Liver (tissue), 9 donors: Measurements from ENCODE around the gene ACCS. TPM values are rescaled to one million over a fixed set of nuclear protein-coding genes. Genes with fewer than 3 reads are reported as not detected.

ENCODE experiments used
- DNase-seq: peaks from one replicate; pipeline ENCODE4 v3.0.0-alpha.2; 2017; ENCODE audit warnings: low spot score
- H3K27ac ChIP-seq, 2 donors: one replicate each; pipeline ENCODE4 v1.7.0; 2013; ENCODE audit warnings: inconsistent platforms in 2 of 2, low read length in 2 of 2, control low read depth in 1 of 2, low read depth in 1 of 2, mild to moderate bottlenecking in 1 of 2
- H3K27me3 ChIP-seq, 4 donors: one replicate each; pipeline versions ENCODE4 v1.6.1 to v1.7.0; 2013; ENCODE audit warnings: low read length in 3 of 4, inconsistent platforms in 1 of 4, mild to moderate bottlenecking in 1 of 4, moderate library complexity in 1 of 4; ENCODE audit not compliant: control insufficient read depth in 4 of 4, insufficient read depth in 4 of 4
- H3K36me3 ChIP-seq, 4 donors: one replicate each; pipeline versions ENCODE4 v1.6.1 to v1.7.0; 2013; ENCODE audit warnings: low read length in 3 of 4, mild to moderate bottlenecking in 3 of 4, low read depth in 1 of 4, moderate library complexity in 1 of 4; ENCODE audit not compliant: control insufficient read depth in 4 of 4, insufficient read depth in 3 of 4
- H3K4me1 ChIP-seq, 4 donors: one replicate each; pipeline versions ENCODE4 v1.6.1 to v1.7.0; 2013; ENCODE audit warnings: low read length in 3 of 4, mild to moderate bottlenecking in 3 of 4, moderate library complexity in 1 of 4; ENCODE audit not compliant: control insufficient read depth in 4 of 4, insufficient read depth in 4 of 4
- H3K4me3 ChIP-seq, 3 donors: one replicate each; pipeline versions ENCODE4 v1.6.1 to v1.7.0; 2013; ENCODE audit warnings: low read length in 3 of 3, control low read depth in 1 of 3, low read depth in 1 of 3, mild to moderate bottlenecking in 1 of 3
- H3K9ac ChIP-seq, 2 donors: one replicate each; pipeline ENCODE4 v1.7.0; 2013; ENCODE audit warnings: low read length in 2 of 2, mild to moderate bottlenecking in 2 of 2, moderate library complexity in 2 of 2, control low read depth in 1 of 2, low read depth in 1 of 2
- H3K9me3 ChIP-seq, 4 donors: one replicate each; pipeline versions ENCODE4 v1.6.1 to v1.7.0; 2013; ENCODE audit warnings: low read length in 3 of 4; ENCODE audit not compliant: control insufficient read depth in 4 of 4
- ATF3 ChIP-seq: IDR thresholded peaks from 2 replicates; pipeline ENCODE4 v1.6.1; 2016; ENCODE audit warnings: antibody characterized with exemption
- EGR1 ChIP-seq, 2 donors: IDR thresholded peaks; 2 replicates each; pipeline ENCODE4 v1.6.1; 2016 to 2018; ENCODE audit warnings: antibody characterized with exemption in 2 of 2, low read depth in 2 of 2
- FOXA1 ChIP-seq: IDR thresholded peaks from 2 replicates; pipeline ENCODE4 v1.6.1; 2016; ENCODE audit warnings: antibody characterized with exemption
- FOXA2 ChIP-seq: IDR thresholded peaks from 2 replicates; pipeline ENCODE4 v1.6.1; 2016; ENCODE audit warnings: antibody characterized with exemption
- GABPA ChIP-seq, 2 donors: IDR thresholded peaks in 1 of 2; conservative IDR thresholded peaks in 1 of 2; 2 replicates each; pipeline ENCODE4 v1.6.1; 2016; ENCODE audit warnings: antibody characterized with exemption in 2 of 2, mild to moderate bottlenecking in 1 of 2, moderate library complexity in 1 of 2
- HNF4A ChIP-seq, 2 donors: conservative IDR thresholded peaks; 2 replicates each; pipeline ENCODE4 v1.6.1; 2016; ENCODE audit warnings: antibody characterized with exemption in 2 of 2, mild to moderate bottlenecking in 2 of 2
- HNF4G ChIP-seq: IDR thresholded peaks from 2 replicates; pipeline ENCODE4 v1.6.1; 2016; ENCODE audit warnings: antibody characterized with exemption
- JUND ChIP-seq, 2 donors: IDR thresholded peaks; 2 replicates each; pipeline ENCODE4 v1.6.1; 2016; ENCODE audit warnings: antibody characterized with exemption in 2 of 2
- MAX ChIP-seq: IDR thresholded peaks from 2 replicates; pipeline ENCODE4 v1.6.1; 2016; ENCODE audit warnings: antibody characterized with exemption
- NR2F2 ChIP-seq: IDR thresholded peaks from 2 replicates; pipeline ENCODE4 v1.6.1; 2016; ENCODE audit warnings: antibody characterized with exemption
- RAD21 ChIP-seq, 2 donors: IDR thresholded peaks; 2 replicates each; pipeline ENCODE4 v1.6.1; 2016; ENCODE audit warnings: antibody characterized with exemption in 2 of 2, mild to moderate bottlenecking in 2 of 2
- RXRA ChIP-seq, 2 donors: IDR thresholded peaks; 2 replicates each; pipeline ENCODE4 v1.6.1; 2017 to 2018; ENCODE audit warnings: antibody characterized with exemption in 2 of 2, mild to moderate bottlenecking in 1 of 2
- SP1 ChIP-seq: IDR thresholded peaks from 2 replicates; pipeline ENCODE4 v1.6.1; 2018; ENCODE audit warnings: antibody characterized with exemption, mild to moderate bottlenecking
- TAF1 ChIP-seq: conservative IDR thresholded peaks from 2 replicates; pipeline ENCODE4 v1.6.1; 2016; ENCODE audit warnings: antibody characterized with exemption, mild to moderate bottlenecking
- YY1 ChIP-seq: IDR thresholded peaks from 2 replicates; pipeline ENCODE4 v1.6.1; 2016; ENCODE audit warnings: antibody characterized with exemption, mild to moderate bottlenecking
- ZBTB33 ChIP-seq: IDR thresholded peaks from 2 replicates; pipeline ENCODE4 v1.6.1; 2016; ENCODE audit warnings: antibody characterized with exemption
- whole genome bisulfite sequencing: extraction: QIAGEN DNeasy Blood & Tissue Kit; methylation state at CpG from one replicate; pipeline ENCODE4 v1.1.7; 2013; 5-methylcytosine and 5-hydroxymethylcytosine counted together
- polyA plus RNA-seq, 2 donors: library from polyadenylated mRNA; stranded (reverse) in 1 of 2; unstranded in 1 of 2; fragments of 200-250 nt in 1 of 2; fragments of >200 nt in 1 of 2; fragmentation: Nextera tagmentation in 1 of 2; extraction: Ambion mirVana in 1 of 2; gene quantifications; one replicate each; pipeline versions ENCODE4 v1.2.1 to v1.2.3, GENCODE V29; 2013 to 2015
- total RNA-seq, 2 donors: library from RNA; depleted of rRNA; stranded (reverse); fragments of >200 nt; gene quantifications; one replicate each; pipeline ENCODE4 v1.2.3, GENCODE V29; 2014
- TF ChIP-seq, protein P1 (sequence below): IDR thresholded peaks from 2 replicates; pipeline ENCODE4 v1.6.1; 2016; ENCODE audit warnings: antibody characterized with exemption, mild to moderate bottlenecking
- TF ChIP-seq, protein P2 (sequence below): fragments of 150-350 bp; IDR thresholded peaks from 2 replicates; pipeline ENCODE4 v1.5.1; 2017; ENCODE audit warnings: improper control_type of control experiment, low read depth, low read length; ENCODE audit not compliant: missing input control
- donor health status: healthy.
- donor health status: healthy.
- donor health status: healthy.
- donor health status: healthy.
- donor health status: healthy.

ACCS gene
- total and polyA plus RNA-seq, 4 donors, result 8.7 to 17.5 (median 10.9) TPM

DNA sequence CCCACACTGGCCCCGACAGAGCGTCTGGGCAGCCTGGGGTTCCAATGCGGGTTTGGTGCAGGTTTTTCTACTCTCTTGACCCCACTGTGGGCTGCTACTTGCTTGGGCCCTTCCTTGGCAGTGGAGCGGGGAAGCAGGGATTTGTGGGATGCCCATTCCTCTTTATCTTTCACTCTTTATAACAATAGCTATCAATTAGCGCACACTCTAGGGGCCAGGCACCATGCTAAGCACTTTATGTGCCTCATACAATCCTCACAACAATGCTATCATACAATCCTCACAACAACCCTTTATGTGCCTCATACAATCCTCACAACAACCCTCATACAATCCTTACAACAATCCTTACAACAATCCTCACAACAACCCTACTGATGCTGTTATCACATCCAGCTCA lies 12.7 kb downstream of the ACCS start:
- Histone ChIP-seq H3K27ac (no peak overlapping the region), H3K9me3 (no peaks in the 10 kb centered on the region), H3K4me3 (no peak overlapping the region), H3K9ac (no peak overlapping the region), H3K27me3 (no peaks in the 10 kb centered on the region), H3K4me1 (no peaks in the 10 kb centered on the region), H3K36me3 (peaks cover 3 to 27% (median 9%) of the 10 kb centered on the region in 4 donors)
- no peak for DNase-seq
- 96% methylated on average over 5 of the region's 5 CpGs for WGBS
- TF ChIP-seq FOXA2 (no peak), SP1 (no peak), JUND (IDR thresholded peaks at IDR 0.05) (no peak), NR2F2 (no peak), HNF4A (conservative IDR thresholded peaks at IDR 0.05) (no peak), RXRA (IDR thresholded peaks at IDR 0.05) (no peak), RAD21 (IDR thresholded peaks at IDR 0.05) (no peak), GABPA (IDR thresholded peaks at IDR 0.05 in 1 of 2, conservative IDR thresholded peaks at IDR 0.05 in 1 of 2) (no peak), MAX (no peak), ATF3 (no peak), ZBTB33 (no peak), YY1 (no peak), FOXA1 (no peak), EGR1 (IDR thresholded peaks at IDR 0.05; ENCODE audit: low read depth in 2 of 2) (no peak)
- TF ChIP-seq, protein P1, sequence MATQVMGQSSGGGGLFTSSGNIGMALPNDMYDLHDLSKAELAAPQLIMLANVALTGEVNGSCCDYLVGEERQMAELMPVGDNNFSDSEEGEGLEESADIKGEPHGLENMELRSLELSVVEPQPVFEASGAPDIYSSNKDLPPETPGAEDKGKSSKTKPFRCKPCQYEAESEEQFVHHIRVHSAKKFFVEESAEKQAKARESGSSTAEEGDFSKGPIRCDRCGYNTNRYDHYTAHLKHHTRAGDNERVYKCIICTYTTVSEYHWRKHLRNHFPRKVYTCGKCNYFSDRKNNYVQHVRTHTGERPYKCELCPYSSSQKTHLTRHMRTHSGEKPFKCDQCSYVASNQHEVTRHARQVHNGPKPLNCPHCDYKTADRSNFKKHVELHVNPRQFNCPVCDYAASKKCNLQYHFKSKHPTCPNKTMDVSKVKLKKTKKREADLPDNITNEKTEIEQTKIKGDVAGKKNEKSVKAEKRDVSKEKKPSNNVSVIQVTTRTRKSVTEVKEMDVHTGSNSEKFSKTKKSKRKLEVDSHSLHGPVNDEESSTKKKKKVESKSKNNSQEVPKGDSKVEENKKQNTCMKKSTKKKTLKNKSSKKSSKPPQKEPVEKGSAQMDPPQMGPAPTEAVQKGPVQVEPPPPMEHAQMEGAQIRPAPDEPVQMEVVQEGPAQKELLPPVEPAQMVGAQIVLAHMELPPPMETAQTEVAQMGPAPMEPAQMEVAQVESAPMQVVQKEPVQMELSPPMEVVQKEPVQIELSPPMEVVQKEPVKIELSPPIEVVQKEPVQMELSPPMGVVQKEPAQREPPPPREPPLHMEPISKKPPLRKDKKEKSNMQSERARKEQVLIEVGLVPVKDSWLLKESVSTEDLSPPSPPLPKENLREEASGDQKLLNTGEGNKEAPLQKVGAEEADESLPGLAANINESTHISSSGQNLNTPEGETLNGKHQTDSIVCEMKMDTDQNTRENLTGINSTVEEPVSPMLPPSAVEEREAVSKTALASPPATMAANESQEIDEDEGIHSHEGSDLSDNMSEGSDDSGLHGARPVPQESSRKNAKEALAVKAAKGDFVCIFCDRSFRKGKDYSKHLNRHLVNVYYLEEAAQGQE, result no peak
- TF ChIP-seq, protein P2, sequence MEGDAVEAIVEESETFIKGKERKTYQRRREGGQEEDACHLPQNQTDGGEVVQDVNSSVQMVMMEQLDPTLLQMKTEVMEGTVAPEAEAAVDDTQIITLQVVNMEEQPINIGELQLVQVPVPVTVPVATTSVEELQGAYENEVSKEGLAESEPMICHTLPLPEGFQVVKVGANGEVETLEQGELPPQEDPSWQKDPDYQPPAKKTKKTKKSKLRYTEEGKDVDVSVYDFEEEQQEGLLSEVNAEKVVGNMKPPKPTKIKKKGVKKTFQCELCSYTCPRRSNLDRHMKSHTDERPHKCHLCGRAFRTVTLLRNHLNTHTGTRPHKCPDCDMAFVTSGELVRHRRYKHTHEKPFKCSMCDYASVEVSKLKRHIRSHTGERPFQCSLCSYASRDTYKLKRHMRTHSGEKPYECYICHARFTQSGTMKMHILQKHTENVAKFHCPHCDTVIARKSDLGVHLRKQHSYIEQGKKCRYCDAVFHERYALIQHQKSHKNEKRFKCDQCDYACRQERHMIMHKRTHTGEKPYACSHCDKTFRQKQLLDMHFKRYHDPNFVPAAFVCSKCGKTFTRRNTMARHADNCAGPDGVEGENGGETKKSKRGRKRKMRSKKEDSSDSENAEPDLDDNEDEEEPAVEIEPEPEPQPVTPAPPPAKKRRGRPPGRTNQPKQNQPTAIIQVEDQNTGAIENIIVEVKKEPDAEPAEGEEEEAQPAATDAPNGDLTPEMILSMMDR, result no peak

GRCh38 chr11:44079376-44079775 lies 13.3 kb downstream of the ACCS start:
- no peaks in the 10 kb centered on the region for H3K9me3 ChIP-seq
- WGBS, result 93% methylated on average over 6 of the region's 6 CpGs
- TF ChIP-seq JUND (IDR thresholded peaks at IDR 0.05) (no peak), ZBTB33 (no peak), YY1 (no peak), FOXA1 (no peak), SP1 (no peak), GABPA (IDR thresholded peaks at IDR 0.05 in 1 of 2, conservative IDR thresholded peaks at IDR 0.05 in 1 of 2) (no peak), NR2F2 (no peak), ATF3 (no peak), HNF4G (no peak), TAF1 (no peak), EGR1 (IDR thresholded peaks at IDR 0.05; ENCODE audit: low read depth in 2 of 2) (no peak)
- TF ChIP-seq, protein P2, result no peak

More at GRCh38 chr11:44079376-44079775, 13.3 kb downstream of the ACCS start:
- DNase-seq, result no peak
- no peak overlapping the region for H3K9ac ChIP-seq
- H3K4me1 ChIP-seq, result no peaks in the 10 kb centered on the region
- H3K36me3 ChIP-seq, result peaks cover under 1 to 31% (median 11%) of the 10 kb centered on the region in 4 donors
- no peak overlapping the region for H3K4me3 ChIP-seq
- H3K27ac ChIP-seq, result no peak overlapping the region
- no peaks in the 10 kb centered on the region for H3K27me3 ChIP-seq
